Anterior cingulate cortex (tissue), 58 donors: Measurements from ENCODE around the gene SFMBT2.
"Not testable (repeated sequence)": the region's sequence is repeated elsewhere in the genome, so short reads cannot be mapped to it uniquely, and the experiment has no call there.

ENCODE experiments used
- DNase-seq, 58 donors: peaks; one replicate each; lab custom pipeline; 2025; lab: John Stamatoyannopoulos, UW

The SFMBT2 gene

DNA sequence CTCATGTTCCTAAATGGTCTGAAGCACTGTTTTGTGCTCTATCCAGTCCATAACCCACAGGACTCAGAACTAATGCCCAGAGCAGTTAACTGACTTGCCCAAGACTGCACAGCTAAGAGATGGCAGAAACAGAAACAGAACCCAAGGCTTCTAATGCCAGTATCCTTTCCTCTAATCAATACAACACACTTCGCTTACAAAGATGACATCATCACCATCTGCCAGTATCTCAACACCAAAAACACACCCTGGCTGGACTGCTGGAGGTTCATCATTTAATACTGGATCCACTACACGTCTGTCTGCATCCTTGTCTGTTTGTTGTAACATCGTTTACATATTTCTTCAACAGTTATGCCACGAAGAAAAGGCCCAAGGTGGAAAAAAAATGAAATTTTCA is 165.3 kb downstream of the SFMBT2 start:
- DNase-seq = no peak

GRCh38 chr10:7243873-7244272 is 167.0 kb downstream of the SFMBT2 start:
- DNase-seq = no peak

DNA sequence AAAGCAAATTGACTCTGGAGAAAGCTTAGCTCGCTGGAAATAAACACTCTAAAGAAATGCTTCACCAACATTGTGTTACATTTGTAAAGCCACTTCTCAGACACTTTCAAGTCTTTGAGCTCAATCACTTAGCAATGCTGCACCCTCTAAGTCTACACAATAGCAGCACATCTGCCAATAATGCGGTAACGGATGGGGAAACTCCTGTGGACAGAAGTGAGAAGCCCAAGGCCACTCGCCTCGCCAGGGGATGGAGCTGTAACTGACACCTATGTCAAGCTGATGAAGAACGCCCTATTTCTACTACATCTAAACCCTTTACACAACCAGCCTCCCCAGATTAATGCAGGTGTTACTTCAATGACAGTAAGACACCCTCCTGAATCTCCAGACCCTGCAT is 167.7 kb downstream of the SFMBT2 start:
- DNase-seq = no peak

GRCh38 chr10:7239312-7239985 is 171.4 kb downstream of the SFMBT2 start:
- no peak for DNase-seq

- DNase-seq = no peak
Observed at GRCh38 chr10:7235376-7235775, 175.5 kb downstream of the SFMBT2 start.

- no peak for DNase-seq
Observed at GRCh38 chr10:7234109-7234508, 176.7 kb downstream of the SFMBT2 start.

DNA sequence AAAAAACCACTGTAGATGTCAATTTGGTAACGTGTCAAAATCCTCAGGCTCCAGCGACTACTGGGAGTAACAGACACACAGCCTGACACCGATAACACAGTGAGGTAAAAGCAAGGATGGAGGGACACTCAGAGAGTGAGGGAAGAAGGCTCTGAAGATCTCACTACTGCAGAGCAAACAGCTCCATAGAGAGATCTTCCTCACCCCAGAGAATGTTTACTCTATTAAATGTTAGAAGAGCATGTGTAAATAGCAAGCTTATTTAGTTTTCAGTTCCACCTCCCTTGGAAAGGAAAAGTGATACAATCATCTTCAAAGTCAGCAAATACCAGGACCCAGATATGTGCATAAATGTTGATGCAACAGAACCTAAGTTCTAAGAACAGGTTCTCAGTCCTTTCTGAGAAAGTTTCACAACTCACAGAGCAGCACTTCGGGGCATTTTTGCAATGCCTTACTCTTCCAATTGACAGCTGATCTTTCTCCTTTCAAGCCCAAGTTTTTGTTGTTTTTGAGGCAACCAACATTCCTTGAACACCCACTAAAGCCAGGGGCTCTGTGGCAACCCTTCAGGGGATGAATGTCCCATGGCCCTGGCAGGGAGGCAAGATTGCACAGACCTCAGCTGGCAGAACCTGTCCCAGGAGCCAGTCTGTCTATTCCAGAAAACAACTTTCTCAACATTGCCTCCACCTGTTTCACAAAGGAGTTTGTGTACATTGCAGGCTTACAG is 177.4 kb downstream of the SFMBT2 start:
- no peak for DNase-seq

- DNase-seq = peak in 1 of 58 donors; percentile 19
Observed at GRCh38 chr10:7231509-7232414, 179.1 kb downstream of the SFMBT2 start.

- DNase-seq = no peak
Observed at GRCh38 chr10:7230951-7231350, 179.9 kb downstream of the SFMBT2 start.

DNA sequence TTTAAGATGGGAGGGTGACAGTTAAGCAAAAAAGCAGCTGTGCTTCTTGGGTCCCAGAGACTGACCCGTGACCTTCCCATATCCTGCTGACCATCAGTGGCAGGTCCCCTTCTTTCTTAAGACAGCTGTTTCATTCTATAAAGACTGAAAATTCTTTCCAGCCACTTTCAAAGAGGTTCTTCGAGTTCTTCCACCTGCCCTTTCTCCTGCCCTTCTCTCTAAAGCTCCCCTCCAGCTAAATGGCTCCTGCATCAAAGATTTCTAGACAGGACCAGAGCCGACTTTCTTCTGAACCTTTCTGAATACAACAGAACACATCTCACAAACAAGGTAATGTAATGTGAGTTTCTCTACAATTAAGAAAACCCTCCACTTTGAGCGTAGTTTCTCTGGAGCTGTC is 180.8 kb downstream of the SFMBT2 start:
- no peak for DNase-seq

DNA sequence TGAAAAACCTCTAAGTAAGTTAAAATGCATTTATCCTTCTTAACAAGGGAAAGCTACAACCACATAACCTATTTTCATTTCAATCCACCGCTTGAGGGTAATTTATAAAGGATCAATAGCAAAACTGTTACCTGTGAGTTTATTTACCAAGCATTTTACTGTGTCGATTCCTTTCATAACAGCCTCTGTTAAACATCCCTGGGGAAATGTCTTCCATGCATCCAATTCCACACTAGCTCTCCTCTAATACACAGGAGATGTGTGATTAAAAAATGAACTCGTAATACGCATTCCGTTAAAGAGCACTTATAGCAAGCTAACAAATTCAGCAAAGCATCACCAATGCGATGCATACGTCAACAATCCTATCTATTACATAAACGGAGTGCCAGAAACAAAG is 185.7 kb downstream of the SFMBT2 start:
- no peak for DNase-seq

DNA sequence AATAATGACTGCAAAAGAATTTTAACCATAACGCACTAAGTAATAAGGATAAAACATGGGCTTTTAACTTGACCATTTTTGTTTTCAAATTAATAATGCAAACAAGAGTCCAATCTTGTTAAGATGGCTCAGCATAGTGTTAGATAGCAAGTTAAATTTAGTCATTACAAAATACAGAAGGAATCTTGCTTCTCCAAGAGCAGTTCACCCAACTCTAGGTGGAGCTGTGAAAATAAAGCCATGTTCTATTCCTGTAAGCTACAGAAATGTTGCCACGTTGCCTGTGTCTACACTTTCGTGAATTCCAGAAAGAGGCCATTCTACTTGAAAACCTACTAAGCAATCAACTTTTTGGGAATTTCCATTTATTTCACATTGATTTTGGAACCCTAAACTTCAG is 191.9 kb downstream of the SFMBT2 start:
- no peak for DNase-seq

GRCh38 chr10:7212696-7213095 is 198.1 kb downstream of the SFMBT2 start:
- DNase-seq = not testable (repeated sequence)

- no peak for DNase-seq
Observed at GRCh38 chr10:7211857-7212577, 198.8 kb downstream of the SFMBT2 start.

DNA sequence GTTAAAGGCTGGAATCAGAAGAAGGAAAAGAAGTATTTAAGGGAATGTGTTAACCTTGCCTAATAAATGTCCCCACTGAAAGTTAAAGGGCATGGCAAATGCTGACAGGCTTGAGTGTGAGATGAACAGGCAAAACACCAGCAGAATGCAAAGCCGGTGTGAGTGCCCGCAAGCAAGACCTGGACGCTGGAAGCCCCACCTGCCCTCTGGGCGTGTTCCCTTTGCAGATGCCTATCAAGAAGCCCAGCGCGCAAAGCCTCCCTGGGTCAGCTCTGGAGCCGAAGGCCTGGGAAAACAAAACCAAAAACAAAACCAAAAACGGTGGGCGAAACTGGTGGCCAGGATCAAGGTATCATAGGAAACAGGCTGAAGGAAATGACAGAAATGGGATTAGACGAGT is 200.3 kb downstream of the SFMBT2 start:
- DNase-seq = no peak

DNA sequence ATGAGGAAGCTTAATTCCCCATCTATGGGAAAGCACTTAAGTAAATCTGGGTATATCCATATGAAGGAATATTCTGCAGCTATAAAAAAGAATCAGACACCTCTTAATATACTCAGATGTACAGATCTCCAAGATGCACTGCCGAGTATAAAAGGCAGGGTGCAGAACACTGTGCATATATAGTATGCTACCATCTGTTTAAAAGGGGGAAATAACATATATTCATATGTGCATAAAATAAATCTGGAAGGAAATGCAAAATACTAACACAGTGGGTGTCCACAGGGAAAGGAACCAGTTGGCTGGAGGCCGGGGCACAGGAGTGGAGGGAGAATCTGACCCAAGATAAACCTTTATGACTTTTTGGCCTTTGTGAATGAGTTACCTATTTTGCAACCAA is 201.4 kb downstream of the SFMBT2 start:
- DNase-seq = no peak

- DNase-seq = no peak
Observed at GRCh38 chr10:7206412-7207100, 204.3 kb downstream of the SFMBT2 start.

DNA sequence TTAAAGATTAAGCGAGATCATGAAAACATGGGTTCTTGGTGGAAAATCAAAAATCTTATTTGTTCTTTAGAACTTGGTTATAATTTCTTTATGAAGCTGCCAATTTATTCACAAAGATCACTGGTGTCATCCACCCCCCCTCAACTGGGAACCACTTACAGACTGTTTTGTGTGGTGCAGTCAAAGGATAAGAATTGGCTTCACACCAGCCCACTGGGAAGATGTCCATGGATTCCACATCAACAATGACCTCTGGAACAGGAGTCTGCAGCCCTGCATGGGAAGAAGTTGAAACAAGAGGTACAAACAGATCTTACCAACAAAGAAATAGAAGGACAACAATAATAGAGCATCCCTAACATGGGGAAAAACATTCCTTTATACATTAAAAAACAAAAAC is 205.2 kb downstream of the SFMBT2 start:
- peak in 19 of 58 donors; percentile 1 to 59 (median 27) for DNase-seq

GRCh38 chr10:7202793-7203355 is 208.0 kb downstream of the SFMBT2 start:
- no peak for DNase-seq
